Smooth muscle cell (in vitro differentiated cells): ENCODE data around the gene TFF3. TPM values are rescaled to one million over a fixed set of nuclear protein-coding genes. Genes with fewer than 3 reads are reported as not detected.

Experiments used
- DNase-seq: peaks from one replicate; lab custom pipeline; 2025; ENCODE audit not compliant: unreplicated experiment; lab: John Stamatoyannopoulos, UW
- H2AFZ ChIP-seq: fragments of 200-600 bp; sonication (generic); 2 replicates; pipeline ENCODE4 v1.6.0; 2016; ENCODE audit warnings: antibody characterized with exemption, low read depth, mild to moderate bottlenecking
- H3F3A ChIP-seq: fragments of 200-600 bp; sonication (generic); 2 replicates; pipeline ENCODE4 v1.6.0; 2017; ENCODE audit warnings: antibody characterized with exemption, low read depth
- H3K27ac ChIP-seq: fragments of 200-600 bp; sonication (generic); 2 replicates; pipeline ENCODE4 v1.5.1; 2016; ENCODE audit warnings: low read depth, mild to moderate bottlenecking
- H3K27me3 ChIP-seq: fragments of 200-600 bp; sonication (generic); 2 replicates; pipeline ENCODE4 v1.6.1; 2016; ENCODE audit warnings: low read depth, mild to moderate bottlenecking
- H3K36me3 ChIP-seq: fragments of 200-600 bp; sonication (generic); 2 replicates; pipeline ENCODE4 v1.5.1; 2016; ENCODE audit warnings: low read depth
- H3K4me1 ChIP-seq: fragments of 200-600 bp; sonication (generic); 2 replicates; pipeline ENCODE4 v1.5.1; 2016; ENCODE audit warnings: low read depth
- H3K4me2 ChIP-seq: fragments of 200-600 bp; sonication (generic); 2 replicates; pipeline ENCODE4 v1.6.0; 2016; ENCODE audit warnings: mild to moderate bottlenecking
- H3K4me3 ChIP-seq: fragments of 200-600 bp; sonication (generic); 2 replicates; pipeline ENCODE4 v1.5.1; 2016; ENCODE audit warnings: mild to moderate bottlenecking
- H3K79me2 ChIP-seq: fragments of 200-600 bp; sonication (generic); 2 replicates; pipeline ENCODE4 v1.6.0; 2016; ENCODE audit warnings: low read depth, mild to moderate bottlenecking
- H3K9ac ChIP-seq: fragments of 200-600 bp; sonication (generic); 2 replicates; pipeline ENCODE4 v1.6.0; 2016; ENCODE audit warnings: low read depth
- H3K9me3 ChIP-seq: fragments of 200-600 bp; sonication (generic); replicated peaks from 2 replicates; pipeline ENCODE4 v1.5.1; 2016; ENCODE audit warnings: low read depth
- H4K20me1 ChIP-seq: fragments of 200-600 bp; sonication (generic); 2 replicates; pipeline ENCODE4 v1.6.0; 2016; ENCODE audit warnings: low read depth
- CTCF ChIP-seq: fragments of 200-600 bp; sonication (generic); IDR thresholded peaks from 2 replicates; pipeline ENCODE4 v1.5.1; 2017; ENCODE audit warnings: borderline replicate concordance, mild to moderate bottlenecking, antibody characterized with exemption; ENCODE audit not compliant: insufficient read depth, poor library complexity, severe bottlenecking
- WGBS: methylation state at CpG from one replicate; pipeline ENCODE4 v1.1.7; 2016; ENCODE audit warnings: low lambda C conversion rate; 5-methylcytosine and 5-hydroxymethylcytosine counted together
- polyA plus RNA-seq: library from polyadenylated mRNA; unstranded; fragments of >200 nt; fragmentation: Nextera tagmentation; extraction: Ambion mirVana; gene quantifications from 2 replicates; pipeline ENCODE4 v1.2.1, GENCODE V29; 2016
- total RNA-seq: library from RNA; depleted of rRNA; stranded (reverse); fragments of >200 nt; gene quantifications from 2 replicates; pipeline ENCODE4 v1.2.3, GENCODE V29; 2014

The TFF3 gene
- total and polyA plus RNA-seq, 2 experiments from 2014 or later: 0.31 TPM; not detected in 1

DNA sequence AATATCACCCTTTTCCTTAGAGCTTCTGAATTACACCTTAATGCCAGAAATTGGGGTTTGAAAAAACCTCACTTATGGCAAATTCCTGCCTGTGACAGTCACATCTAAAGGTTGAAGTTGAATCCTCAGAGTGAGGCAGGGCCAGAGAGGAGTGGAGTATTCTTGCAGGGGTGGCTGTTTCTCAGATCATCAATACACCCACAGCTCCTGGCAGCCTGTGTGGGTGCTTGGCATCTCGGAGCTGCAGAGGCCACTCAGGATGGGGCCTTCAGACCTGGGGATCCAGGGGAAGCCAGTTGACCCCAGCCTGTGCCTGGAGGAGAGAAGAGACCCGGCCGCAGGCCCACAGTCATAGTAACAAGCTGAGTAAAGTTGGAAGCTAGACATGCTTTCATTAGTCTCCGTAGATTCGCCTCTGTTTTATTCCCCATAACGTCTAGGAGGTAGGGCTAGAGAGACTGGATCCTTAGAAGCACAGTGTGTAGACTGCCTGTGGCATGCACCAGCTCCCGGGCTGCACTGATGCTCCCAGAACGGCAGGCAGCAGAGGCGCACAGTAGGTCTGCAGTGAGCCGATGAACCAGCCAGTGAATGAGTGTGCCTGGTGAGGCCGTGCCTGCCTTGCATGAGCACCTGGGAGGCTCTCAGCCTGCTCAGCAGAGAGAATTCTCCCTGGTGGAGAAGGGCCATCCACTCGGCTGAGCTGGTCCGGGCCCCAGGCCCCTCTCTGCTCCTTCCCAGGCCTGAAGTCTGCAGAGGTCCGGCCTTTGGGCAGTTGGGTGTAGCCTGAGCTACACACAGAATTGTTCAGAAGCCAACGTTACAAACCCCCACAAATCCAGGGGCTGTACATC, 42.9 kb downstream of the TFF3 start:
- no peaks in the 10 kb centered on the region for H3K36me3 ChIP-seq
- H3K4me1 ChIP-seq: no peaks in the 10 kb centered on the region
- no peak overlapping the region for H3K4me3 ChIP-seq
- H3K79me2 ChIP-seq: no peaks in the 10 kb centered on the region
- WGBS: 92% methylated on average over 15 of the region's 15 CpGs
- H3K27me3 ChIP-seq: no peaks in the 10 kb centered on the region
- no peaks in the 10 kb centered on the region for H3K9me3 ChIP-seq
- TF ChIP-seq CTCF: no peak
- no peak overlapping the region for H3K4me2 ChIP-seq
- DNase-seq: no peak
- H4K20me1 ChIP-seq: no peaks in the 10 kb centered on the region
- H3K27ac ChIP-seq: no peak overlapping the region
- no peak overlapping the region for H3K9ac ChIP-seq
- H2AFZ ChIP-seq: no peak overlapping the region
- H3F3A ChIP-seq: no peaks in the 10 kb centered on the region

DNA sequence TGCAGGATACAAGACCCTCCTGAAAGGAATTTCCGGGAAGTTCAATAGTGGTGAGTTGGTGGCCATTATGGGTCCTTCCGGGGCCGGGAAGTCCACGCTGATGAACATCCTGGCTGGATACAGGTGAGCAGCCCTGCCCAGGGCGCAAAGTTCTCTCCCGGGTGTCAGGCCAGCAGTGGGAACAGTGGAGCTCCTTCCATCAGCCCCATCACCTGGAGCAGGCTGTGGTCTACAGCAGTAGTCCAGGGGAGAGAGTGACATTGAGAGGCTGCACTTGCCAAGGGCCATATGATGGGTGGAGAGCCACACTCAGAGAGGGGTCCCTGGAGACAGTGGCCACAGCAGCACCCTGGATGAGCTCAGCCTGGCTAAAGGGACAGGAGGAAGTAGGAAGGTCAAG, 44.1 kb downstream of the TFF3 start:
- H3K4me1 ChIP-seq: no peaks in the 10 kb centered on the region
- no peaks in the 10 kb centered on the region for H3F3A ChIP-seq
- H4K20me1 ChIP-seq: no peaks in the 10 kb centered on the region
- no peak overlapping the region for H3K4me3 ChIP-seq
- H3K36me3 ChIP-seq: no peaks in the 10 kb centered on the region
- no peak overlapping the region for H3K4me2 ChIP-seq
- no peak for TF ChIP-seq CTCF
- no peaks in the 10 kb centered on the region for H3K79me2 ChIP-seq
- 96% methylated on average over 6 of the region's 6 CpGs for WGBS
- no peaks in the 10 kb centered on the region for H3K9me3 ChIP-seq
- no peak overlapping the region for H3K9ac ChIP-seq
- no peak overlapping the region for H2AFZ ChIP-seq
- H3K27me3 ChIP-seq: no peaks in the 10 kb centered on the region
- H3K27ac ChIP-seq: no peak overlapping the region
- no peak for DNase-seq

DNA sequence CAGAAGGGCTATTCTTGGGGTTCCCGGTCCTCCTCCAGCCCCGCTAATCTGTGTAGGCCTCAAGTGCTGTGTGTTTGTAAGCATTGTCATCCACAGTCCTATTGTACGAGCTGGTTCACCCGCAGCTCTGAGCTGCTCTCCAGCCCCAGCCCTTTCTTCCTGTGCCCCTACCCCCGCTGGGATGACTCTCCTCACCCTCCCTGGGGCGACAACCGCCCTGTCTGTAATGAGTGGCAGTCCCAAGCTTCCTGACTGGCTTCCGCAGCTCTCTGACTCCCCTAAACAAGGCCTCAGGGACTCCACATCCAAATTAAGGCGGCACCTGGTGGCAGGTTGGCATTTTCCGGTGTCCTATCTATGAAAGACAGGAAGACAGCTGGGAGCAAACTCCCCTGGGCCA, 45.8 kb downstream of the TFF3 start:
- Histone ChIP-seq H3K9ac (no peak overlapping the region), H3K4me2 (no peak overlapping the region), H3K27ac (no peak overlapping the region), H3K4me1 (no peaks in the 10 kb centered on the region), H3K36me3 (no peaks in the 10 kb centered on the region), H4K20me1 (no peaks in the 10 kb centered on the region), H3K9me3 (no peaks in the 10 kb centered on the region), H2AFZ (no peak overlapping the region), H3K27me3 (no peaks in the 10 kb centered on the region), H3F3A (no peaks in the 10 kb centered on the region), H3K4me3 (no peak overlapping the region), H3K79me2 (no peaks in the 10 kb centered on the region)
- DNase-seq: no peak
- 86% methylated on average over 10 of the region's 10 CpGs for WGBS
- TF ChIP-seq CTCF: no peak

DNA sequence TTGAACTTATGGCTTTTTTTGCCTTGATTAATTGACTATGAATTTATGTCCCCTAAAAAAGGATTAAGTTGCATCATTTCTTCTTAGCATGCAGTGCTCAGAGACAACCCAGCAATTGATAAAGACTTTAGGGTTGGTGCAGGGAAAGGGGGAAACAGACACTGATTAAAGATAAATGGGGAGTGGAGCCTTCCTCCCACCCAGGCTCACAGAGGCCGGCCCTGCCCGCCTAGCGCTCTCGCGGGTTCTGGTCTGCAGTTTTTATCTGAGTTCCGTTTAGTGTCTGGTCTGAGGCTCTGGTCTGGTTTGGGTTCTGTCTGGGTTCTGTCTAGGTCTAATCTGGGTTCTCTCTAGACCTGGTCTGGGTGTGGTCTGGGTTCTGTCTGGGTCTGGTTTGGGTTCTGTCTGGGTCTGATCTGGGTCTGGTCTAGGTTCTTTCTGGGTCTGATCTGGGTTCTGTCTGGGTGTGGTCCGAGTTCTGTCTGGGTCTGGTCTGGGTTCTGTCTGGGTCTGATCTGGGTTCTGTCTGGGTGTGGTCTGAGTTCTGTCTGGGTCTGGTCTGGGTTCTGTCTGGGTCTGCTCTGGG, 48.1 kb downstream of the TFF3 start:
- no peak overlapping the region for H3K27ac ChIP-seq
- no peaks in the 10 kb centered on the region for H3K9me3 ChIP-seq
- WGBS: 94% methylated on average over 7 of the region's 7 CpGs
- H4K20me1 ChIP-seq: no peaks in the 10 kb centered on the region
- no peak for DNase-seq
- H3K36me3 ChIP-seq: no peaks in the 10 kb centered on the region
- peaks cover 4% of the 10 kb centered on the region for H3F3A ChIP-seq
- H2AFZ ChIP-seq: no peak overlapping the region
- no peak for TF ChIP-seq CTCF
- no peaks in the 10 kb centered on the region for H3K79me2 ChIP-seq
- no peak overlapping the region for H3K4me3 ChIP-seq
- no peaks in the 10 kb centered on the region for H3K4me1 ChIP-seq
- H3K9ac ChIP-seq: no peak overlapping the region
- no peak overlapping the region for H3K4me2 ChIP-seq
- no peaks in the 10 kb centered on the region for H3K27me3 ChIP-seq
